HG03575 (cell line): ENCODE results near the gene OR2J1.
"Not testable (repeated sequence)": the region's sequence is repeated elsewhere in the genome, so short reads cannot be mapped to it uniquely, and the experiment has no call there.

Experiments
- ATAC-seq: cut with Tn5 transposase; IDR thresholded peaks from one replicate; pipeline ENCODE4 v1.9.1; 2021; ENCODE audit not compliant: unreplicated experiment, insufficient number of reproducible peaks, low FRiP score; ENCODE audit errors: extremely low read depth

OR2J1 gene

GRCh38 chr6:29149444-29149843 lies 50.2 kb downstream of the OR2J1 start:
- ATAC-seq = not testable (repeated sequence)
